Stimulated activated CD8-positive, alpha-beta memory T cell treated with anti-CD3 and anti-CD28 coated beads, Interleukin-12 subunit alpha, Interleukin-12 subunit beta, amount 100 ng/mL, for 24 hours (primary cell): ENCODE measurements around the gene LAIR1.
"Not testable (repeated sequence)": the region's sequence is repeated elsewhere in the genome, so short reads cannot be mapped to it uniquely, and the experiment has no call there.

Source experiments
- DNase-seq: peaks from one replicate; pipeline ENCODE4 v3.0.0-alpha.2; 2020; ENCODE audit errors: extremely low read depth

Gene LAIR1

DNA sequence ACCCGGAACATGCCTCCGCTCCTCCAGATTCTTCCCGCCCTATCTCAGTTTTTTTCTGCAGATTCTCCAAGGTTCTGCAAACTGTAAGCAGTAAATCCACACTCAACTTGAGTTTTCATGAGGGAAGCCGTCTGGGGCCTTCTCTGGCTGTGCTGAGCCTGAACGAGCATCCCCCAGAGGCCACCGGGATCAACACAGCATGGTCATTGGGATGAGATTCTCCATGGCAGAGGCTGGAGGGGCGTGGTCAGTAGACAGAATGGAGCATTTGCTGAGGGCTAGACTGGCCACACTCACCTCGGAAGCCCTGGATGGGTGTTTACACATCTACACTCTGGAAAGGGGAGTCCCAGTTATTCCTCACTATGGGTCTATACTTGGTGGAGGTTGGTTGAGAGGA, 23.4 kb downstream of the LAIR1 start:
- DNase-seq = no peak

DNA sequence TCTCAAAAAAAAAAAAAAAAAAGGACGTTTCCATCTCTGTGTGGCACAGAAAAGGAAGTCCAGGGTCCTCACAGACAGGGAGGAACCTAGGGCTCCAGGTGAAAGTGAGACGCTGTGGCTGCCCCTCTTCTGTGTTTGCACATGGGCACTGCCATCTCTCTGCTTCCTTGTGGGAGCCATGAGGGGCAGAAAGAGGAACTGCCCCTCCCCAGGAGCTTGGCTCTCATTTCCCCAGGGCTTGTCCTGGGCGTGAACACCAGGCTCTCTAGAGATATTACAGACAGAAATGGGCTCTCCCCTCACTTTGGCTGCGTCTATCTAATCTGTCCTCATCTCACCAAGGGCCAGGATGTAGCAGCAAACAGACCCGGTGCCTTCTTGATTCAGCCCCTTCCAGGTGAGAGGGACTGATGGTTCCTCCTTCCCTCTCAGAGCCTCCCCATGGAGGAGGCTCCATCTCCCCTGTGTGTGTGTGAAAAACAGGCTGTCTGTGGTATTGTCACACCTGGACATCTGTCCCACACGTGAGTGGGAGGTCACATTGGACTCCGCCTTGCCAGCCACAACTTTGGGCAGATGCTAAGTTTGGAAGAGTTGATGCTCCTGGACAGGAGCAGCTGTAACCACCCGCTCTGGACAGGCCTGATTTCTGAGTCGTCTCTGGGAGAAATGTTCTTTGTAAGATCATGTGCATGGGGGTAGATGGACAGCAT, 24.9 kb downstream of the LAIR1 start:
- DNase-seq = no peak

DNA sequence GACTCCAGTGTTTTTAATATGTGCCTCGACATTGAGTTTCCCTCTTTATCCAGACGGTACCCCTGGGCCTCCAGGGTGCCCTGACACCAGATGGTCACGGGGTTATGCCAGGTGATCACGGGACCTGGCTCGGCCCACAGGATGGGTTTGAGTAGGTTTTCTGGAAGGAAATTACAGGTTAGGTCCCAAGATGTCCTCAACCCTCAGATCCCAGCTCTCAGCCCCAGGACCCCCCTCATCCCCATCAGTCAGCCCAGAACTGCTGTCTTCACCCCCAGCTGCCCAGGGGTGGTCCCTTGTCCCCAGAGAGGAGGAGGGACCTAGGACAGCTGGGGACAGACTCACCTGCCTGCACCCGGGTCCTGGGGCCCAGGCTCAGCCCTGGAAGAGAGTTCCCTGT, 26.2 kb downstream of the LAIR1 start:
- DNase-seq = no peak

DNA sequence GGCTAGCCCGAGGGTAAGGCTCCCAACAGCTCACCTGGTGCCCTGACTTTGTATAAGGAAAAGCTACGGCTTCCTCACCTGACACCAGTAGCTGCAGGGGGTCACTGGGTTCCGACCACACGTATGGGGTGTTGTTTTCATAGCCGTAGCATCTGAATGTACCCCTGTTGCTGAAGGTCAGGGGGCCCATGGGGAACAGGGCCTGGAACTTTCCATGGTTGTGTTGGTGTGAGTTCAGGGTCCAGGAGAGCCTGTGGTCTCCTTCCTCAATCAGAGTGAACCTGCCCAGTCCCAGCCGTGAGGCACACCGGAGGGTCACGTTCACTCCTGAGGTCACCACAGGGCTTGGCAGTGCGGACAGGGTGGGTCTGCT, 26.9 kb downstream of the LAIR1 start:
- no peak for DNase-seq

DNA sequence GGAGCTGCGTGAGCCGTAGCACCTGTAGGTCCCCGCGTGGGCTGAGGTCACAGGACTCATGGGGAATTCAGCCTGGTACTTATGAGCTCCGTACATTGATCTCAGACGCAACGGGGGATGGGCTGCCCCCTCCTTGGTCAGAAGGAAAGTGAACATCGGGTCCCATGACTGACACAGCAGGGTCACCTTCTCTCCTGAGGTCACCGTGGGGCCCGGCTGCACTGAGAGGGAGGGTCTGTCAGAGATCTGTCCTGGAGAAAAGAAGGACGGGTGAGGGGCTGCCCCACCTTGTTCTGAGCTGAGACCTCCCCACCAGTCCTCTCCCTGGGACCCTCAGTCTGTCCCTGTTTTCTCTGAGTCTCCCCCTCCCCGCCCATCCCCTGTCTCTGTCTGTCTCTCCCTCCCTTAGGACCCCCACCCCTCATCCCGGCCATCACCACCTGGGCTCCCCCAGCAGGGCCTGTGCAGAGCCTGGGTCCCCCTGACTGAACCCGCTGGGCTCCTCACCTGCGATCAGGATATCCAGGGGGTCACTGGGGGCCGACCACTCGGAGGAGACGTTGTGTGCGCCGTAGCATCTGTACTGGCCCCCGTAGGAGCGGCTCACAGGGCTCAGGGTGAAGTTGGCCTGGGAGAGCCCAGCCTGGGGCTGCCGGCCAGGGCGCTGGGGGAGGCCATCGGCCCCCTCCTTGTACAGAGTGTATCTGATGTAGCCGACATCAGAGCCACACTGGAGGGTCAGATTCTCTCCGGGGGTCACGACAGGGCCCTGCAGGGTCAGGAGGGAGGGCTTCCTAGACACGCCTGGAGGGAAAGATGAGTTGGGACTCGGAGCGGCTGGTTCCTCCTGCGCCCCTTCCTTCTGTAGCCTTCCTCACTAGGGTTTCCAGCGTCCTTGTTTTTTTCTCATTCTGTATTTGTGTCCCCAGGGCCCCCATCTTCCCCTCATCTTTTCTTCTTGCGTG, 27.6 kb downstream of the LAIR1 start:
- no peak for DNase-seq

DNA sequence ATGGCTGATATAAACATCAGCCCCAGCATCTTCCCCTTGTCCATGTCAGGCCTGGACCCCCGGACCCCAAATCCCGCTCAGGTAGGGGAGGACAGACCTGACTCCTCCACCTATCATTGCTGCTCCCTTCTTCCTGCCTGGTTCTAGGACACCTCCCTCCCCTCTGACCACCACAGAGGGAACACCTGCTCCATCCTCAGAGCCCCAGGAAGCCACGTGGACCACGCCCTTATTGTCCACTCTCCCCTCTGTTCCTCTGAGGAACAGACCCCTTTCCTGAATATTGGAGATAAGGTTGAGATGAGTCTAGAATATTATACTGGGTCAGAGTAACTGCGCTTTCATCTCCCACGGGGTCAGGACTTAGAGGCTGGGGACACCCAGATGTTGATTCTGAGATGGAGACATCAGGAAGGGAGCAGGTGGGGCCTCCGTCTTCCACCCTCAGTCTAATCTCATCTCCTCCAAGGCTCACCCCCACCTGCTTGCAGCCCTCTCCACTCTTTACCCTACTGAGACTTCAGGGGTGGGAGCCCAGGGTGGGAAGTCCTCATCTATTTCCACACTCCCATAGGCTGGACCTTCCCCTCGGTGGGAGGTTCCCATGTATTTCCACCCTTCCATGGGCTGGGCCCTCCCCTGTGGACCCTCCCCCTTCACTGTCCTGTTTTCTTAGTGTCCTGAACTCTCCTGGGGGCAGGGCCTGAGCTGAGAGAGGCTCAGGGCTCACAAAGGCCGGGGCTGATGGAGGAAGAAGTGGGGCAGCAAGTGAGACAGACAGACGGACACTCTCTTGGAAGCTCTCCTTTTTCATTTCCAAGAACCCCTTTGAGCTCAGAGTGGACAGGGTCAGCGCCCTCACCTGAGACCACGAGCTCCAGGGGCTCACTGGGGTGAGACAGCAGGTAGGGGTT, 28.5 kb downstream of the LAIR1 start:
- no peak for DNase-seq

DNA sequence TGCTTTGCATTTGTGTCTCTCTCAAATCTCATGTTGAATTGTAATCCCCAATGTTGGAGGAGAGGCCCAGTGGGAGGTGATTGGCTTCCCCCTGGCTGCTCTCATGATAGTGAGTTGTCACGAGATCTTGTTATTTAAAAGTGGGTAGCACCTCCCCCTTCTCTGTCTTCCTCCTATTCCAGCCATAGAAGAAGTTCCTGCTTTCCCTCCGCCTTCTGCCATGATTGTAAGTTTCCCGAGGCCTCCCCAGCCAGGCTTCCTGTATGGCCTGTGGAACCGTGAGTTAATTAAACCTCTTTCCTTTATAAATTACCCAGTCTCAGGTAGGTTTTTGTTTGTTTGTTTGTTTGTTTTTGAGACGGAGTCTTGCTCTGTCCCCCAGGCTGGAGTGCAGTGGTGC, 29.6 kb downstream of the LAIR1 start:
- DNase-seq = no peak

DNA sequence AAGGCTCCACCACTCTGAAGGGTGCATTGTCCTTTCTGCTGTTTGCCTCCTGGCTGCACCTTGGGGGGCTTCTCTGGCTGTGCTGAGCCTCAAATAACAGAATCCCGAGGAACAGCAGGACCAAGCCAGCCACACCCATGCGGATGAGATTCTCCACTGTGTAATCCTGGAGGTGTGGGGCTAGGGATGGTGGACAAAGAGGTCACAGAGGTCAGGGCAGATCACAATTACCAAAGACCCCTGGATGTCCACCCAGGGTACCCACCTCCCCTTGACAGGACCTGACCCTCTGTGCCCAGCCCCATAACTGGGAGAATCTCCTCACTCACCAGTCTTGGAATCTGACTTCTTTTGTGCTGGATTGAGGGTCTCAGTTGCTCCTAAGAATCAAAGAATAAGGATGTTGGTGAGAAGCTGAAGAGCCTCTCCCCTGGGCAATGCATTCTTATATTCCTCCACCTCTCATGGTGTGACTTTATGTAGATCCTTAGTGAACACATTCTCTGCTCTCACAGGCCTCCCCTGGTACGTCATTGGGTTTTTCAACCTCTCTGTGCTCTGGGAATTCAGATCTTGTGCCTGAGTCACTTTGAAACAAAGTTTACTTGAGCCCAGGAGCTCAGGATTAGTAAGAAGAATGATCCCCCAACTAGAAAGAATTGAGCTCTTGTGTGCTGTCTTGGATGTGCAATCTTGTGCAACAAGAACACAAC, 31.0 kb downstream of the LAIR1 start:
- no peak for DNase-seq

DNA sequence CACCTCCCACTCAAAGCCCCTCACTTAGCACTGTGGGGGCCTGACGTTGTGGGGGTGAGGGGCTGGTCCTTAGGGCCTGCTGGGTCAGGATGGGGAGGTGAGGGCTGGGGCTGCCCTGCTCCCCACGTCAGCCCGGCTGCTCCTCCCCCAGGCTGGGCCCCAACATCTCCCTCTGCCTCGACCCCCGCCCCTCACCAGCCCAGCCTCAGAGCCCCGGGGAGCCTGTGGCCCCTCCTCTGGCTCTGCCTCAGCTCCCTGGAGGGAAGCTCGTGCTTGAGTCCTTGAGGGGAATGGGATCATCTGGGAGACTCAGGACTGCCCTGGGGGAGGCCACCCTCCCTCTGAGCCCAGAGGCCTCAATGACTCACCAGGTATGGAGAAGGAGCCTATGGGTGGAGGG, 32.6 kb downstream of the LAIR1 start:
- no peak for DNase-seq

DNA sequence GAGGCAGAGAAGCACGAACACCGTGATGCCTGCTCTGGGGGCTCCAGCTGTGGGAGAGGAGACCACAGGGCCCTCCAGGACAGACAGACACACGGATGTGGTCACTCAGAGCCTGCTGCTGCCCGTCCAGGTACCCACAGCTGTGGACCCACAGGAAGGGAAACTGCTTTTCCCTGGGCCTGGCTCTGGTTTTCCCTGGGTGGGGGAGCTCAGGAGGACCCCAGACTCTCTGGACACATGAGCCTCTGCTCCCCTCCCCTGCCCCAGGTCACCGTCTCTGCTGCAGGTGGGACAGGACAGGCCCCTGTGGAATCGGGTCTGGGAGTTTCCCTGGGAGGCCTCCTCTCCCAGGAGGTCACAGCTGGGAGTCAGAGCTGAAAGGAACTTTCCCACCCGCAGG, 33.1 kb downstream of the LAIR1 start:
- no peak for DNase-seq

DNA sequence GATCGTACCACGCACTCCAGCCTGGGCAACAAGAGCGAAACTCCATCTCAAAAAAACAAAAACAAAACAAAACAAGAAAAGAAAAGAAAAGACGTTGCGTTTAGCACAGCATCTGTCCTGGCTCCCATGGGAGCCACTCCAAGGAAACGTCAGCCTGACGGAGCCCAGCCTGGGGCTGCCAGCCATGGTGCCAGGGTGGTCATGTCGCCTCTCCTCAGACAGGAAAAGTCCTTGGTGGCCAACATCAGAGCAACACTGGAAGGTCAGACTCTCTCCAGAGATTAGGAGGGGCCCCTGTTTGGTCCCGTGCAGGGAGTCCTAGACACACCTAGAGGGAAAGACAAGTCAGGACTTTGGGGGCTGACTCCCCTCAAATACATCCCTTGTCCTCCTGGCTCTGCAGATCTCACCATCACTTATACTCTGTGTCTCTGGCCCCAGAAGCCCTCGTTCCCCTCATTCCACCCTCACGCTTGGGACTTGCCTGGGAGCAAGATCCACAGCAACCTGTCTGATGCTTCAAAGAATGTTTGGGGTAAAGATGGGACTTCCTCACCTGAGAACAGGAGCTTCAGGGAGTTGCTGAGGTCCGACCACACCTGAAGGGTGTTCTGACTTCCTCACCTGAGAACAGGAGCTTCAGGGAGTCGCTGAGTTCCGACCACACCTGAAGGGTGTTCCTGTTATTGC, 35.1 kb downstream of the LAIR1 start:
- DNase-seq = no peak

DNA sequence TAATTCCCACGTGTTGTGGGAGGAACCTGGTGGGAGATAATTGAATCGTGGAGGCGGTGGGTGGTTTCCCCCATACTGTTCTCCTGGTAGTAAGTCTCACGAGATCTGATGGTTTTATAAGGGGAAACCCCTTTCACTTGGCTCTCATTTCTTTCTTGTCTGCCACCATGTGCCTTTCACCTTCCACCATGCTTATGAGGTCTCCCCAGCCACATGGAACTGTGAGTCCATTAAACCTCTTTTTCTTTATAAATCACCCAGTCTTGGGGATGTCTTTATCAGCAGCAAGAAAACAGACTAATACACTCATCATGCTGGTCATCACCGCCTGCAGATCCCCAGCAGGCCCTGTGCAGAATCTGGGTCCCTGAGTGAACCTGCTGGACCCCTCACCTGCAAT, 36.0 kb downstream of the LAIR1 start:
- DNase-seq = not testable (repeated sequence)

DNA sequence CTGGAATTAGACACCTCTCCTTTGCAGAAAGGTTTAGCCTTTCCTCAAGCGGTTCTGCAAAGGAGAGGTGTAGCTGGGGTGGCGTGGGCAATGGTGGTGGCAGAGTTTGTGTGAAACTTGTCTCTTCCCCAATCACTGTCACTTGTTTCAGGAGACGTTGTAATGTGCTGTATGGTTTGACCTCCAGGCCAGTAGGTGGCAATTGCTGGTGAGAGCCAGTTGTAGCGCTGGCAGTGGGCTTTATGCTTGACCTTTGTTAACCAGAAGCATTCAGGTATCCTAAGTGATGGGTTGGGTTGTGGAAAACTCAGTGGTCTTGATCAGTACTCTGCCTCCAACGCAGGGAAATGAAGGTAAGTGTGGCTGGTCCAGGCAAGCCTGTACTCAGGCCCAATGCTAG, 39.1 kb downstream of the LAIR1 start:
- no peak for DNase-seq

DNA sequence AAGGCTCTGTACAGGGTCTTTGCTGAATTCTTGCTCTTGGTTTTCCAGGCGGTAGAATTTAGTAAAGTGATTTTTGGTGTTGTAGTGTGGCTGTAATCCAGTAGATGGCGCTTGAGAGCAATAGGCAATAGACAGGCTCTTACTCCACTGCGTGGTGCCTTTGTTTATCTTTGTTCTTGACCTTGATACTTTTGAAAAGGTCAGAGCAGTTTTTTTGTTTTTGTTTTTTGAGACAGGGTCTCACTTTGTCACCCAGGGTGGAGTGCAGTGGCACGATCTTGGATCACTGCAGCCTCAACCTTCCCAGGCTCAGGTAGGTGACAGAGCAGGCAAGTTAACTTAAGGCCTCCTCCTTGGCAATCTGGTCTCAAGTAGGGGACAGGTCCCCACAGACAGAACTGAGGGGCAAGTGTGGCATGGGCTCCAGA, 39.5 kb downstream of the LAIR1 start:
- DNase-seq = no peak

DNA sequence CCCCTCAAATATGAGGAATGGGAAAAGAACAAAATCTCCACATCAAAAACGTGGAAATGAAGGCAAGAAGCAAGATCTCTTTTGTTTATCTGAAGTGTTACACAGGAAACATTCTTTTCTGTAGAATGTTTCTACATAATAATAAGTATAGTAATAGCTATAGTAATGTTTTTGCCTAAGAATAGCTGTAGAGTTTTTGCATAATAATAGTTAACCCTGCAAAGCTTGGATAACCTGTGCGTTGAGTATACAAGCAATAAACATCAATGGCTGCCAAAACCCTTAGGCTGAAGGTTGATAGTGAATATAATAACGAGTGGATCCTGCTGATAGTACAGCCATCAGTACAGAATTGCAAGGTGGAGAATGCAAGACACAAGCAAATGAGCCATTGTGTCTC, 40.7 kb downstream of the LAIR1 start:
- no peak for DNase-seq

DNA sequence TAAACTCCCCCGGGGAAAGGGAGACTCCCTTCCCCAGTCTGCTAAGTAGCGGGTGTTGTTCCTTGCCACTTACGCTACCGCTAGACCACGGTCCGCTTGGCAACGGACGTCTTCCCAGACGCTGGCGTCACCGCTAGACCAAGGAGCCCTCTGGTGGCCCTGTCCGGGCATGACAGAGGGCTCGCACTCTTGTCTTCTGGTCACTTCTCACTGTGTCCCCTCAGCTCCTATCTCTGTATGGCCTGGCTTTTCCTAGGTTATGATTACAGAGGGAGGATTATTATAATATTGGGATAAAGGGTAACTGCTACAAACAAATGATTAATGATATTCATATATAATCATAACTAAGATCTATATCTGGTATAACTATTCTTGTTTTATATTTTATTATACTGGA, 41.8 kb downstream of the LAIR1 start:
- not testable (repeated sequence) for DNase-seq

DNA sequence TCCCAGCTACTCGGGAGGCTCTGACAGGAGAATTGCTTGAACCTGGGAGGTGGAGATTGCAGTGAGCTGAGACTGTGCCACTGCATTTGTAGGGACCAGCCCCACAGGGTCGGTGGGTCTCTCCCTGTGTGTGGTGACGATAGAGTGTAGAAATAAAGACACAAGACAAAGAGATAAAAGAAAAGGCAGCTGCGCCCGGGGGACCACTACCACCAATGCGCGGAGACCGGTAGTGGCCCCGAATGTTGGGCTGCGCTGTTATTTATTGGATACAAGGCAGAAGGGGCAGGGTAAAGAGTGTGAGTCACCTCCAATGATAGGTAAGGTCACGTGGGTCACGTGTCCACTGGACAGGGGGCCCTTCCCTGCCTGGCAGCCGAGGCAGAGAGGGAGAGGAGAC, 42.4 kb downstream of the LAIR1 start:
- DNase-seq = not testable (repeated sequence)

DNA sequence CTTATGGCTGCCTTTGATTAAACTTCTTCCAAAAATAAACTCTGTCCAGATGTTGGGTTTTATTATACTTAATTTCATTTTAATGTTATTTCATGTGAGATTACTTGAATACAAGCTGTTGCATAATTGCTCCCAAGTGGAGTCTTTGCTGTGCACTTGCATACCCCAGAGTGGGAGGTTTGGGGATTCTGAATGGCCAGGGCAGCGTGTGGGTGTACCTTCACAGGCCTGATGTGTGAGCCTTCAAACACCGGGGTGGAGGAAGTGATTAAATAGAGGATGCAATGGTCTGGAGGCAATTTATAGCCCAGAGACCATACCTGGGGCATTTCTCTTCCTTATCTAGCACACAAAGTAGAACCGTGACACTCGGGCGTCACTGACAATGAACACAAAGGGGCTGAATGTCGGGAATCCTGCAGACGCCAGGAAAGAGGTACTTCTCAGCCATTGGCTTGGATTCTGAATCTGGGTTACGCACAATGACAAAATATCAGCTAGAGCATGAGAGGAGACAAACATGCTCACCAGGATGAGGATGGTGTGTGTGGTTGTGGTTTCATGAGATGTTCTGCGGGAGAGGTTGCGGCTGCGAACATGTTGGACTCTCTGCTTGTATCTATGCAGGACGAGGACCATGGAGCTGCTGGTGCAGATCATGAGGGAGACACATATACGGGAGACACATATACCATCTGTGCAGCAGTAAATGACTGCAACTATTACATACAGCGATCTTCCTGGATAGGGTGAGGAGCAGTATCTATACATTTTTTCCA, 44.6 kb downstream of the LAIR1 start:
- DNase-seq = no peak

DNA sequence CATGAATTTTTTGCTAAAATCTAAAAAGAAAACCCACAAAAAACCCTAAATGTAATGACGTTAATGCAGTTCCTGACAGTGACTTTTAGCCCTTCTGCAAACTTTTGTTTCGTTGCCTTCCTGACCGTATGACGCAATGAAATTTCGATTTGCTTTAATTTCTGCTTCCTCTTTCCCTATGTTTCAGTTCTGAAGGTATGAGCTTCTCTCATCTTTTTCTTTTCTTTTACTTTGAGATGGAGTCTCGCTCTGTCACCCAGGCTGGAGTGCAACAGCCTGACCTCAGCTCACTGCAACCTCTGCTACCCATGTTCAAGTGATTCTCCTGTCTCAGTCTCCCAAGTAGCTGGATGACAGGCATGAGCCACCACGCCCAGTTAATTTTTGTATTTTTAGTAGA, 45.7 kb downstream of the LAIR1 start:
- DNase-seq = no peak

DNA sequence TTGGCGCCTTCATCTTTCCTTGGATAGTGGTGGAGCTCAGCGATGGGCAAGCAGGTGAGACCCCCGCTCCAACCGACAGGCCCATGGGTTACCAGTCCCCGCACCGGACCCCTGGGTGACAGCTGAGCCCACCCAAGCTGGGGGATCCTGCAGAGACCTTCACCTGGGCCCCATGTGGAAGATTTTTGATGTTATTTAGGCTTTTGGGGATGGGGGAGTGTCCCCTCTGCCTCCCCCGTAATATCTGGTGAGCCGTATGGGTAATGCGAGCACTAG, 46.8 kb downstream of the LAIR1 start:
- DNase-seq = no peak
